ENCODE measurements around the gene GABBR1.

GABBR1 gene

GRCh38 chr6:29652198-29652584 is 19.2 kb upstream of the GABBR1 start:
- no peak for DNase-seq

GRCh38 chr6:29651413-29652197 is 18.6 kb upstream of the GABBR1 start:
- DNase-seq = peak; percentile 60

GRCh38 chr6:29649701-29650673 is 17.0 kb upstream of the GABBR1 start:
- peak; percentile 99 for DNase-seq

- no peak for DNase-seq
Measured at GRCh38 chr6:29647927-29648642, 15.1 kb upstream of the GABBR1 start.

GRCh38 chr6:29641430-29642148 is 8.6 kb upstream of the GABBR1 start:
- DNase-seq = peak; percentile 42

- no peak for DNase-seq
Measured at GRCh38 chr6:29637247-29637646, 4.3 kb upstream of the GABBR1 start.

GRCh38 chr6:29633534-29633905 is 537 bp upstream of the GABBR1 start:
- DNase-seq = no peak

- peak; percentile 73 for DNase-seq
Measured at GRCh38 chr6:29631860-29632731, 887 bp downstream of the GABBR1 start.

- DNase-seq = no peak
Measured at GRCh38 chr6:29631209-29631810, 1.7 kb downstream of the GABBR1 start.

GRCh38 chr6:29630315-29630714 is 2.7 kb downstream of the GABBR1 start:
- DNase-seq = no peak

- no peak for DNase-seq
Measured at GRCh38 chr6:29629571-29629970, 3.4 kb downstream of the GABBR1 start.

- DNase-seq = peak; percentile 53
Measured at GRCh38 chr6:29628419-29629281, 4.3 kb downstream of the GABBR1 start.

- peak; percentile 77 for DNase-seq
Measured at GRCh38 chr6:29627755-29628418, 5.1 kb downstream of the GABBR1 start.

- no peak for DNase-seq
Measured at GRCh38 chr6:29626948-29627754, 5.8 kb downstream of the GABBR1 start.

- DNase-seq = no peak
Measured at GRCh38 chr6:29625337-29625930, 7.5 kb downstream of the GABBR1 start.

- no peak for DNase-seq
Measured at GRCh38 chr6:29624520-29624961, 8.4 kb downstream of the GABBR1 start.

- DNase-seq = no peak
Measured at GRCh38 chr6:29620630-29621029, 12.4 kb downstream of the GABBR1 start.

GRCh38 chr6:29619578-29620160 is 13.3 kb downstream of the GABBR1 start:
- DNase-seq = no peak
